Measurements from ENCODE around the gene ADCY4.
"Not testable (repeated sequence)": the region's sequence is repeated elsewhere in the genome, so short reads cannot be mapped to it uniquely, and the experiment has no call there.

Gene ADCY4

GRCh38 chr14:24366721-24367513 is 32.0 kb upstream of the ADCY4 start:
- peak; percentile 94 for DNase-seq

GRCh38 chr14:24366413-24366720 is 31.5 kb upstream of the ADCY4 start:
- no peak for DNase-seq

- peak; percentile 93 for DNase-seq
Measured at GRCh38 chr14:24365600-24366412, 30.9 kb upstream of the ADCY4 start.

- DNase-seq = no peak
Measured at GRCh38 chr14:24364841-24365240, 30.0 kb upstream of the ADCY4 start.

GRCh38 chr14:24363401-24363800 is 28.5 kb upstream of the ADCY4 start:
- DNase-seq = no peak

GRCh38 chr14:24362241-24362960 is 27.5 kb upstream of the ADCY4 start:
- DNase-seq = no peak

- DNase-seq = no peak
Measured at GRCh38 chr14:24361326-24361725, 26.5 kb upstream of the ADCY4 start.

GRCh38 chr14:24360281-24360680 is 25.4 kb upstream of the ADCY4 start:
- DNase-seq = no peak

GRCh38 chr14:24356208-24356607 is 21.3 kb upstream of the ADCY4 start:
- DNase-seq = no peak

GRCh38 chr14:24355009-24355408 is 20.1 kb upstream of the ADCY4 start:
- no peak for DNase-seq

- DNase-seq = not testable (repeated sequence)
Measured at GRCh38 chr14:24354482-24354825, 19.6 kb upstream of the ADCY4 start.

- DNase-seq = no peak
Measured at GRCh38 chr14:24353559-24354481, 18.9 kb upstream of the ADCY4 start.

GRCh38 chr14:24351517-24351916 is 16.6 kb upstream of the ADCY4 start:
- DNase-seq = no peak

- DNase-seq = no peak
Measured at GRCh38 chr14:24349742-24350141, 14.9 kb upstream of the ADCY4 start.

GRCh38 chr14:24348186-24348585 is 13.3 kb upstream of the ADCY4 start:
- DNase-seq = no peak

- DNase-seq = no peak
Measured at GRCh38 chr14:24347134-24347533, 12.3 kb upstream of the ADCY4 start.

- no peak for DNase-seq
Measured at GRCh38 chr14:24343795-24344660, 9.2 kb upstream of the ADCY4 start.

GRCh38 chr14:24342889-24343288 is 8.0 kb upstream of the ADCY4 start:
- DNase-seq = no peak

GRCh38 chr14:24340606-24341005 is 5.7 kb upstream of the ADCY4 start:
- no peak for DNase-seq

- peak; percentile 38 for DNase-seq
Measured at GRCh38 chr14:24339284-24340151, 4.6 kb upstream of the ADCY4 start, which contains the start of gene RIPK3. Gene RIPK3, minus strand, starts transcription at chr14:24339991. Its CDS starts 165 bp downstream, at chr14:24339826.
